Measurements from ENCODE around the gene PRKD2.

The PRKD2 gene

GRCh38 chr19:46637224-46637623 is 79.7 kb downstream of the PRKD2 start:
- in situ Hi-C loops (cut with HindIII; ENCODE audit: low pct_ligation_motif_present, low sequenced_read_pairs), result no loop called here
- Histone ChIP-seq H3K27me3 (replicated peaks) (peaks cover 7% of the 10 kb centered on the region), H3K27ac (no peak overlapping the region), H3K36me3 (replicated peaks) (no peaks in the 10 kb centered on the region), H3K4me3 (ENCODE audit: low read depth, low read length) (no peak overlapping the region)
- DNase-seq, result no peak
- TF ChIP-seq, protein P1, sequence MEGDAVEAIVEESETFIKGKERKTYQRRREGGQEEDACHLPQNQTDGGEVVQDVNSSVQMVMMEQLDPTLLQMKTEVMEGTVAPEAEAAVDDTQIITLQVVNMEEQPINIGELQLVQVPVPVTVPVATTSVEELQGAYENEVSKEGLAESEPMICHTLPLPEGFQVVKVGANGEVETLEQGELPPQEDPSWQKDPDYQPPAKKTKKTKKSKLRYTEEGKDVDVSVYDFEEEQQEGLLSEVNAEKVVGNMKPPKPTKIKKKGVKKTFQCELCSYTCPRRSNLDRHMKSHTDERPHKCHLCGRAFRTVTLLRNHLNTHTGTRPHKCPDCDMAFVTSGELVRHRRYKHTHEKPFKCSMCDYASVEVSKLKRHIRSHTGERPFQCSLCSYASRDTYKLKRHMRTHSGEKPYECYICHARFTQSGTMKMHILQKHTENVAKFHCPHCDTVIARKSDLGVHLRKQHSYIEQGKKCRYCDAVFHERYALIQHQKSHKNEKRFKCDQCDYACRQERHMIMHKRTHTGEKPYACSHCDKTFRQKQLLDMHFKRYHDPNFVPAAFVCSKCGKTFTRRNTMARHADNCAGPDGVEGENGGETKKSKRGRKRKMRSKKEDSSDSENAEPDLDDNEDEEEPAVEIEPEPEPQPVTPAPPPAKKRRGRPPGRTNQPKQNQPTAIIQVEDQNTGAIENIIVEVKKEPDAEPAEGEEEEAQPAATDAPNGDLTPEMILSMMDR (IDR thresholded peaks at IDR 0.05; ENCODE audit: low read depth, low read length, missing control alignments), result no peak

DNA sequence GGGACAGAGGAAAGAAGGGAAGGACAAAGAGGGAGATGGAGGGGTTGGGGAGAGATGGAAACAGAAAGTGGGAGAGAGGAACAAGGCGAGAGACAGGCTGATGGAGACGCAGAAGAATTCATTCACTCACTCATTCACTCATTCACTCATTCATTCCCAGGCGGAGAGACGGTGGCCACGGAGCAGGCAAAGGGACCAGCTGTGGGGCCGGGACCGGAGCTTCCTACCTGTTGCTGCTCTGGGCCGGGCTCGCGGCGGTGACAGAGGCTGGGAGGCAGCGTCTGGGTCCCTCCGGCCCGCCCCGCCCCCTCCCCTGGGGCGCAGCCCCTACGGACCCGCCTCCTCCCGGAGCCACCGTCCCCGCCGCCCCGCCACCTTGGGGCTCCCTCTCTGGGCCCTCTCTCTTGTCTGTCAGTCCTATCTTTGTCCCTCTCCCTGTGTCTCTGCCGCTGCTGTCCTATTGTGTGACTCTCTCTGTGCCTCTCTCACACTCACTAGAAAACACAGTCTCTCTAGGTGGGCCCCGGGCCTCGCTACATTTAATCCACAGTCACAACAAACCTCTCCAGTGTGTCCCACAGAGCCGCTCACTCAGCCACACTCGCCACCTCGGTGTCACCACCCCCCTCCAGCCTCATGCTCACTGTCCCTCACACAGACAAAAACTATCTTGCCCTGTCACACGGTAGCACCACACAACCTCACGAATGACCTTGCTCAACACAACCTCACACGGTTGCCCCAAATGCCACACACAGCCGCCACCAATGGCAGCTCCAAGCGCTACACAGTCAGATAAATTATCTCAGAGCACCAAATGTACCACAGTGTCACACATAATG is 80.8 kb downstream of the PRKD2 start, which contains the start of gene GNG8:
Gene GNG8 (minus strand): TSS at position 283 of the 842 bp plus-strand sequence. CDS start 1,520 bp downstream, outside the sequence.
- no peak for DNase-seq
- no peaks in the 10 kb centered on the region for H3K36me3 ChIP-seq (replicated peaks)
- peaks cover 7% of the 10 kb centered on the region for H3K27me3 ChIP-seq (replicated peaks)
- no peak within 1 kb of the TSS for H3K4me3 ChIP-seq (ENCODE audit: low read depth, low read length)
- TF ChIP-seq, protein P1 (IDR thresholded peaks at IDR 0.05; ENCODE audit: low read depth, low read length, missing control alignments), result no peak
- in situ Hi-C loops (cut with HindIII; ENCODE audit: low pct_ligation_motif_present, low sequenced_read_pairs), result no loop called here
- H3K27ac ChIP-seq, result no peak within 1 kb of the TSS

DNA sequence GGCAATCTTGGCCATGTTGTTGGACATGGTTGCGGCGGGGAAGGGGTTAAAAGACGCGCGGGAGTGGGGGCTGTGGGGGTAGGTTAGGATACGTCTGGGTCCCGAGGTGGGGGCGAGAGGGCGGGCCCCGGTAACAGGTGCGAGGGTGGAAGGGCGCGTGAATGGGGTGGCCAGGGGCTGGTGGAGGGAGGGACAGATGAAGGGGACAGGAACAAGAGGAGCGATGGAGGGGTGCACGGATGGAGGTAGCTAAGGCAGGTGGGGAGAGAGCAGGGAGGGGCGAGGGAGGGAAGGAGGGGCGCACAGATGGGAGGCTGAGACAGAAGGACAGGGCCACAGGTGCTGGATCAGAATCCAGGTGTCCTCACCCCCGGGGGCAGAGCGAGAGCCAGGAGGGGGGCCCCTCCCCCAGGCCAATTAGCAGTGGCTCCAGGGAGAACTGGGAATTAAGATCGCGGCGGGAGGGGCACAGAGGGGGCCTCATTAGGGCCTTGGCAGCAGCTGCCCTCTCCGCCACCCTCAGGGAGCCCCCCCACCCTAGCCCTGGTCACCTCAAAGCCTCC is 82.2 kb downstream of the PRKD2 start:
- H3K27me3 ChIP-seq (replicated peaks), result peaks cover 7% of the 10 kb centered on the region
- no peak overlapping the region for H3K27ac ChIP-seq
- TF ChIP-seq, protein P1 (IDR thresholded peaks at IDR 0.05; ENCODE audit: low read depth, low read length, missing control alignments), result no peak
- no peaks in the 10 kb centered on the region for H3K36me3 ChIP-seq (replicated peaks)
- no peak for DNase-seq
- in situ Hi-C loops (cut with HindIII; ENCODE audit: low pct_ligation_motif_present, low sequenced_read_pairs), result no loop called here
- peak overlapping the region; percentile 20 for H3K4me3 ChIP-seq (ENCODE audit: low read depth, low read length)

- Histone ChIP-seq H3K27ac (no peak overlapping the region), H3K36me3 (replicated peaks) (no peaks in the 10 kb centered on the region), H3K4me3 (ENCODE audit: low read depth, low read length) (peak overlapping the region; percentile 43), H3K27me3 (replicated peaks) (peaks cover 7% of the 10 kb centered on the region)
- TF ChIP-seq, protein P1 (IDR thresholded peaks at IDR 0.05; ENCODE audit: low read depth, low read length, missing control alignments), result no peak
- in situ Hi-C loops (cut with HindIII; ENCODE audit: low pct_ligation_motif_present, low sequenced_read_pairs), result no loop called here
- peak; percentile 63 for DNase-seq
Measured at GRCh38 chr19:46634045-46634655, 82.8 kb downstream of the PRKD2 start.

DNA sequence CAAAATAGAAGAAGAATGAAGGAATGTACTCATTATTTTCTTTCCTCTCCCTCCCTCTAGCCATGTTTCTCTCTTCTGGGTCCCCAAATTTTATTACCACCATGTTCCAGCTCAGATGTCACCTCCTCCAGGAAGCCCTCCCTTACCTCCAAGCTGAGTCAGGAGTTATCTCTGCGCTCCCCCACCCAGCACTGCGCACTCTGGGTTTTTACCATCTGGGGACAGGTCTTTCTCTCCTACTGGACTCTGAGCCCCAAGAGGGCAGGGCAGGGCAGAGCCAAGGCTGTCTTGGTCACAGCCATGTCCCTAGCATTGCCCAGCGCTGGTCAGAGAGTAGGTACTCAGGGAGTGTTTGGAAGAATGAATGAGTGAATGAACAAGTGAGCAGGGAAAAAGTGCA is 83.8 kb downstream of the PRKD2 start:
- Histone ChIP-seq H3K27ac (no peak overlapping the region), H3K36me3 (replicated peaks) (no peaks in the 10 kb centered on the region), H3K27me3 (replicated peaks) (peaks cover 7% of the 10 kb centered on the region), H3K4me3 (ENCODE audit: low read depth, low read length) (no peak overlapping the region)
- TF ChIP-seq, protein P1 (IDR thresholded peaks at IDR 0.05; ENCODE audit: low read depth, low read length, missing control alignments), result no peak
- DNase-seq, result no peak
- in situ Hi-C loops (cut with HindIII; ENCODE audit: low pct_ligation_motif_present, low sequenced_read_pairs), result no loop called here
